GM12878 (cell line): ENCODE data around the gene OSBPL5. TPM values are rescaled to one million over a fixed set of nuclear protein-coding genes. Genes with fewer than 3 reads are reported as not detected.

Experiments used
- ATAC-seq: fragments of 200-7000 bp; cut with Tn5 transposase; 3 replicates; pipeline ENCODE4 v1.9.1; 2020; ENCODE audit warnings: mild to moderate bottlenecking, moderate library complexity
- BruUV-seq: library from RNA; stranded (reverse); fragments of 400-500 nt; replicated peaks from 2 replicates; lab custom pipeline; 2021; lab: Mats Ljungman, UMichigan
- CTCF ChIA-PET: fragments of 300-600 bp; sonication (Branson Sonifier 250); formaldehyde crosslinking; extraction: SDS; loops from one replicate; lab custom pipeline; 2021; ENCODE audit warnings: inconsistent platforms; lab: Yijun Ruan, JAX
- POLR2A ChIA-PET: fragments of 350-600 bp; formaldehyde crosslinking; extraction: SDS; loops from one replicate; lab custom pipeline; 2021; ENCODE audit warnings: inconsistent platforms; lab: Charles Lee
- RAD21 ChIA-PET: fragments of 300-600 bp; sonication (Branson Sonifier 250); formaldehyde crosslinking; loops from one replicate; lab custom pipeline; 2023; ENCODE audit warnings: antibody characterized with exemption; ENCODE audit not compliant: unreplicated experiment; lab: Charles Lee
- SMC1A ChIA-PET: fragments of 300-600 bp; sonication (Branson Sonifier 250); formaldehyde crosslinking; loops from one replicate; lab custom pipeline; 2023; ENCODE audit not compliant: unreplicated experiment, uncharacterized antibody; lab: Charles Lee
- DNase-seq: peaks from one replicate; pipeline ENCODE4 v3.0.0-alpha.2; 2011; ENCODE audit warnings: low read depth, low spot score
- FAIRE-seq: peaks from 3 replicates; lab custom pipeline; 2011; peaks lifted over from hg19 to GRCh38; lab: Jason Lieb, UNC
- H2AFZ ChIP-seq: 2 replicates; pipeline ENCODE4 v1.6.0; 2011; ENCODE audit warnings: low read depth, low read length, control low read depth; ENCODE audit not compliant: control insufficient read depth
- H3K27ac ChIP-seq: 2 replicates; pipeline ENCODE4 v1.5.1; 2011; ENCODE audit warnings: control low read depth; ENCODE audit not compliant: control insufficient read depth, insufficient read depth
- H3K27me3 ChIP-seq, 2 experiments: replicated peaks in 1 of 2; 2 replicates each; pipeline versions ENCODE4 v1.6.0 to v1.6.1; 2011; ENCODE audit warnings: low read length in 1 of 2; ENCODE audit not compliant: control insufficient read depth in 2 of 2, insufficient read depth in 2 of 2
- H3K36me3 ChIP-seq, 2 experiments: 2 replicates each; pipeline ENCODE4 v1.5.1; 2011; ENCODE audit warnings: low read length in 1 of 2; ENCODE audit not compliant: control insufficient read depth in 2 of 2, insufficient read depth in 2 of 2
- H3K4me1 ChIP-seq: 2 replicates; pipeline ENCODE4 v1.6.1; 2011; ENCODE audit warnings: mild to moderate bottlenecking, low read length, moderate library complexity, mixed read lengths; ENCODE audit not compliant: control insufficient read depth, insufficient read depth
- H3K4me2 ChIP-seq: 2 replicates; pipeline ENCODE4 v1.6.0; 2011; ENCODE audit warnings: control low read depth; ENCODE audit not compliant: control insufficient read depth, insufficient read depth
- H3K4me3 ChIP-seq: fragments of 200-600 bp; sonication (generic); 2 replicates; pipeline ENCODE4 v1.5.1; 2016
- H3K79me2 ChIP-seq: 2 replicates; pipeline ENCODE4 v1.6.0; 2011; ENCODE audit warnings: low read length; ENCODE audit not compliant: control insufficient read depth, insufficient read depth
- H3K9ac ChIP-seq: 2 replicates; pipeline ENCODE4 v1.8.0; 2011; ENCODE audit warnings: low read length, control low read depth, mixed read lengths; ENCODE audit not compliant: control insufficient read depth, insufficient read depth
- H3K9me3 ChIP-seq: replicated peaks from 3 replicates; pipeline ENCODE4 v1.5.1; 2011; ENCODE audit warnings: mild to moderate bottlenecking, low read length; ENCODE audit not compliant: control insufficient read depth, insufficient read depth
- H4K20me1 ChIP-seq: 2 replicates; pipeline ENCODE4 v1.6.0; 2011; ENCODE audit not compliant: control insufficient read depth, insufficient read depth
- BACH1 ChIP-seq: fragments of 450-650 bp; IDR thresholded peaks from 2 replicates; pipeline ENCODE4 v1.6.1; 2017; ENCODE audit warnings: mild to moderate bottlenecking, borderline replicate concordance
- E2F8 ChIP-seq: fragments of 450-650 bp; IDR thresholded peaks from 2 replicates; pipeline ENCODE4 v1.6.1; 2018; ENCODE audit warnings: mild to moderate bottlenecking, low read depth, moderate library complexity; ENCODE audit not compliant: partially characterized antibody
- IRF5 ChIP-seq: fragments of 450-650 bp; IDR thresholded peaks from 2 replicates; pipeline ENCODE4 v1.6.1; 2017; ENCODE audit warnings: borderline replicate concordance
- KDM1A ChIP-seq: fragments of 200-600 bp; sonication (generic); IDR thresholded peaks from 2 replicates; pipeline ENCODE4 v1.6.1; 2016; ENCODE audit warnings: borderline replicate concordance
- POLR2AphosphoS5 ChIP-seq: IDR thresholded peaks from 2 replicates; pipeline ENCODE4 v1.6.1; 2011; ENCODE audit warnings: mild to moderate bottlenecking, low read length, inconsistent platforms
- RCOR1 ChIP-seq: conservative IDR thresholded peaks from 2 replicates; pipeline ENCODE4 v1.6.1; 2012; ENCODE audit warnings: low read depth, low read length, improper control_type of control experiment
- SMARCA5 ChIP-seq: fragments of 450-650 bp; IDR thresholded peaks from 2 replicates; pipeline ENCODE4 v1.6.1; 2017; ENCODE audit warnings: mild to moderate bottlenecking
- SRF ChIP-seq, 2 experiments: IDR thresholded peaks; 2 replicates each; pipeline ENCODE4 v1.6.1; 2011; ENCODE audit warnings: low read depth in 2 of 2, low read length in 2 of 2, mild to moderate bottlenecking in 1 of 2, moderate library complexity in 1 of 2
- TCF3 ChIP-seq: IDR thresholded peaks from 2 replicates; pipeline ENCODE4 v1.6.1; 2012; ENCODE audit warnings: low read depth, mild to moderate bottlenecking, low read length, borderline replicate concordance; ENCODE audit not compliant: insufficient read depth
- USF2 ChIP-seq: IDR thresholded peaks from 2 replicates; pipeline ENCODE4 v1.6.1; 2011; ENCODE audit warnings: low read depth, low read length, improper control_type of control experiment, borderline replicate concordance
- ZBED1 ChIP-seq: IDR thresholded peaks from 2 replicates; pipeline ENCODE4 v1.6.1; 2016; ENCODE audit warnings: borderline replicate concordance
- ZBTB11 ChIP-seq: fragments of 450-650 bp; formaldehyde crosslinking; IDR thresholded peaks from 2 replicates; pipeline ENCODE4 v1.5.0; 2022; ENCODE audit warnings: mild to moderate bottlenecking, missing genetic modification characterization
- ZNF24 ChIP-seq: fragments of 450-650 bp; IDR thresholded peaks from 2 replicates; pipeline ENCODE4 v1.6.1; 2017; ENCODE audit warnings: antibody characterized with exemption, mild to moderate bottlenecking
- WGBS: methylation state at CpG from one replicate; pipeline ENCODE4 v1.1.6; 2016; ENCODE audit warnings: low lambda C conversion rate; ENCODE audit not compliant: insufficient replicate concordance, insufficient coverage; ENCODE audit errors: missing lambda C conversion rate; 5-methylcytosine and 5-hydroxymethylcytosine counted together
- in situ Hi-C: fragments of 300-500 bp; cut with MboI; formaldehyde crosslinking; loops from 9 replicates; pipeline ENCODE4 v1.14.3; 2018; ENCODE audit warnings: mixed read lengths
- intact Hi-C: fragments of 100-400 bp; cut with micrococcal nuclease; formaldehyde crosslinking; loops from one replicate; pipeline ENCODE4 v1.14.2; 2022; ENCODE audit not compliant: unreplicated experiment
- polyA plus RNA-seq, 11 experiments: library from polyadenylated mRNA; depleted of rRNA in 4 of 11; unstranded in 6 of 11; stranded (reverse) in 5 of 11; fragments of >200 nt; fragmentation: Nextera tagmentation in 4 of 11; fragmentation: Illumina TruSeq in 1 of 11; extraction: Ambion mirVana in 4 of 11; extraction: Trizol in 1 of 11; gene quantifications; 1 replicate in 1 of 11; 2 replicates in 10 of 11; pipeline versions ENCODE4 v1.2.1 to v1.2.3, GENCODE V29; 2011 to 2016; ENCODE audit warnings: inconsistent platforms in 2 of 11, missing spikeins in 2 of 11, low read depth in 1 of 11
- total RNA-seq, 4 experiments: library from RNA; depleted of rRNA in 3 of 4; stranded (reverse); fragments of >200 nt in 3 of 4; fragmentation: Illumina TruSeq in 1 of 4; extraction: Trizol in 1 of 4; gene quantifications; 2 replicates each; pipeline versions ENCODE4 v1.2.1 to v1.2.3, GENCODE V29; 2013 to 2021

Gene OSBPL5
- total and polyA plus RNA-seq, 10 of the 15 experiments (the other 5 are each of a cell fraction or from before 2014, with no cell fraction given): not detected

- FAIRE-seq (no peak), ATAC-seq (no peak), DNase-seq (no peak)
- Histone ChIP-seq H2AFZ (no peak overlapping the region), H3K4me2 (no peak overlapping the region), H3K9me3 (no peaks in the 10 kb centered on the region), H3K9ac (no peak overlapping the region), H3K36me3 (no peaks in the 10 kb centered on the region), H3K27ac (no peak overlapping the region), H3K4me1 (no peaks in the 10 kb centered on the region), H3K4me3 (no peak overlapping the region), H3K27me3 (no peaks in the 10 kb centered on the region), H4K20me1 (no peaks in the 10 kb centered on the region), H3K79me2 (no peaks in the 10 kb centered on the region)
- ChIA-PET CTCF (interaction anchor here (0.5 to 5.8 kb wide), 11 partner anchors 39 to 557 kb away, joined by 3 to 143 read pairs (median 8); no protein-coding TSS in a partner anchor), RAD21 (interaction anchor here (0.5 to 3.8 kb wide), 3 partner anchors 39 to 102 kb away, joined by 4 to 58 read pairs (median 51); no protein-coding TSS in a partner anchor), SMC1A (interaction anchor here (1.3 to 6.2 kb wide), 5 partner anchors 39 to 113 kb away, joined by 4 to 52 read pairs (median 15); no protein-coding TSS in a partner anchor), POLR2A (no interaction called here)
- in situ Hi-C loops (loop anchor here (5.0 kb wide), 2 partner anchors 47 to 557 kb away; no protein-coding TSS in a partner anchor), intact Hi-C loops (loop anchor here (5.0 to 10.0 kb wide), 4 partner anchors 37 to 557 kb away; no protein-coding TSS in a partner anchor)
- WGBS: 57% methylated on average over 23 of the region's 25 CpGs
- BruUV-seq: no TSS peak
- no peak for TF ChIP-seq USF2
- TF ChIP-seq ZNF24: no peak
- TF ChIP-seq BACH1: no peak
- no peak for TF ChIP-seq POLR2AphosphoS5
- no peak for TF ChIP-seq ZBED1
- no peak for TF ChIP-seq RCOR1
- no peak for TF ChIP-seq E2F8
- no peak for TF ChIP-seq TCF3
- TF ChIP-seq IRF5: no peak
- no peak for TF ChIP-seq ZBTB11 (CRISPR knock-in tag)
- TF ChIP-seq KDM1A: no peak
- TF ChIP-seq SRF (IDR thresholded peaks at IDR 0.05; ENCODE audit: low read depth in 2 of 2, low read length in 2 of 2): no peak
- no peak for TF ChIP-seq SMARCA5
These were observed 75.7 kb downstream of the OSBPL5 start for GRCh38 chr11:3089236-3090061.
